Fibroblast of villous mesenchyme (primary cell): ENCODE data around the gene SPDYE2B. TPM values are rescaled to one million over a fixed set of nuclear protein-coding genes. Genes with fewer than 3 reads are reported as not detected.
"Not testable (repeated sequence)": the region's sequence is repeated elsewhere in the genome, so short reads cannot be mapped to it uniquely, and the experiment has no call there.

Experiments used
- DNase-seq: peaks from one replicate; pipeline ENCODE4 v3.0.0-alpha.2; 2010; ENCODE audit warnings: low read depth
- H3K4me3 ChIP-seq: 2 replicates; pipeline ENCODE4 v1.5.1; 2011; ENCODE audit warnings: low read depth, mild to moderate bottlenecking, low read length
- small RNA-seq: library from RNA; depleted of rRNA; stranded (forward); fragments of <200 nt; gene quantifications from one replicate; pipeline ENCODE3, GENCODE V24; 2012
- total RNA-seq: library from RNA; depleted of rRNA; stranded (reverse); fragments of >200 nt; gene quantifications from 2 replicates; pipeline ENCODE4 v1.2.3, GENCODE V29; 2012

Gene SPDYE2B
- total RNA-seq, 1 donor: not detected

DNA sequence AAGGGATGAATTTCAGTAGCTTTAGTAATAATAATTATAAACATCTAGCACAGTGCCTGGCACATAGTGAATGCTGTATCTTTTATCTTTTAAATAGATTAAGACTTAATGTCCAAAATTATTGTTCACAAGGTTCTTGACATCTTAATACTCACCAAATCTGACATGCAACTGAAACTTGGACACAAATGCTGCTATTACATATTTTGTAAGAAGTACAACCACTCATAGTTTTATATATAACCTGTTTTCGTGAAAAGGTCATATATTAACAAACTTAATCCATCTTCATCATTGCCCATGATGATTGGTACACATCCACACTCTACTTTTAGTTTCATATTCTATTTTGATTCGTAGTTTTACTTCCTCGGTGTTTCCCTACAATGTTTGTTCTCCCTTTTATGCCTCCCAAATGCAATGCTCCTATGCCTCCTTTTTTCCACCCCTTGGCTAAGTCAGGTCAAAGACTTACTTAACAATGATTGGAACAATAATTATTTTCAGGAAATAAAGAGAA lies 45.0 kb downstream of the SPDYE2B start:
- DNase-seq, H3K4me3 ChIP-seq: not testable (repeated sequence)

DNA sequence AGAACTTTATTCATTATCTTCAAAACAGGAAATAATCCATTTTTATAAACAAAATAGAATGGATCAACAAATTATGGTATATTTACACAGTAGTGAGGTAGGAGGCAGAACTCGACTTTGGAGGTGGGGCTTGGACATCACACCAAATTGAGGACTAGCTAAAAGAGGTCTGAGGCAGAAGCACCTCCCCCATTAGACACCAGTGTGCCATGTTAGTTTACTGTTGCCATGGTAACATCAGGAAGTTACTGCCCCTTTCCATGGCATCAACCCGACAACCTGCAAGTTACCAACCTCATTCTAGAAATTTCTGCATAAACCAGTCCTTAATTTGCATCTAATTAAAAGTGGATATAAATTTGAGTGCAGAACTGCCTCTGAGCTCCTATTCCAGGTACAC lies 45.9 kb downstream of the SPDYE2B start:
- H3K4me3 ChIP-seq: not testable (repeated sequence)

DNA sequence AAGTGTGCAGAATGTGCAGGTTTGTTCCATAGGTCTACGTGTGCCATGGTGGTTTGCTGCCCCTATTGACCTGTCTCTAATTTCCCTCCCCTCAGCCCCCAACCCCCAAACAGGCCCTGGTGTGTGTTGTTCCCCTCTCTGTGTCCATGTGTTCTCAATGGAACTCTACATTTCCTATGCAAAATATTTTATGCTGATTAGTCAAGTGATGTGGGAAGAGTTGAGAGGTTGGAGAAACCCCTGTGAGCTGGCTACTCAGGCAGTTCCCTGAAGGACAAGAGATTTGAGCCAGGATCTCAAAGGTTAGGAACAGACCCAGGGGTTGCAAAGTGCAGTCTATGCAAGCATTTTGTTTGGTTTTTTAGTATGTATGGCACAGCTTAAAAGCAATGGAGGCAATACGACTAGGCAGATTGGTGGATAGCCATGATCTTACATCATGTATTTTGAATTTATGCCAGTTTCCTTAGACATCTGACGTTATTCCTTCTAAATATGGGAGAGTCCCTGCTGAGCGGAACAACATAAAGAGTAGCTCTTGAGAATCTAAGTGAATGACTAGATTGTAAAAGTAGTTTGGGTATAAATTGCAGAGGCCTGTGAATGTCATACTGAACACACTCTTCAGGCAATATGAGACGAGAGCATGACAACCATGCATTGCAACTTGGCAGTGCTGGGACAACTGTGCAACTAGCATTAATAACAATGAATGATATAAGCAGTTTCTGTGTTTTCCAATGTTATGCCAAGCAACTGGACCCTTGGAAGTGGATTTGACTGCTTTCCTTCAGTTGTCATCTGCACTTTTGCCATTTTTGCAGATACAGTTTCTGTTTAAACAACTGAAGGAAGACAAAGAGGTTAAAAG lies 47.8 kb downstream of the SPDYE2B start:
- not testable (repeated sequence) for DNase-seq, H3K4me3 ChIP-seq

More for the DNA sequence above, 45.9 kb downstream of the SPDYE2B start:
- DNase-seq: not testable (repeated sequence)

DNA sequence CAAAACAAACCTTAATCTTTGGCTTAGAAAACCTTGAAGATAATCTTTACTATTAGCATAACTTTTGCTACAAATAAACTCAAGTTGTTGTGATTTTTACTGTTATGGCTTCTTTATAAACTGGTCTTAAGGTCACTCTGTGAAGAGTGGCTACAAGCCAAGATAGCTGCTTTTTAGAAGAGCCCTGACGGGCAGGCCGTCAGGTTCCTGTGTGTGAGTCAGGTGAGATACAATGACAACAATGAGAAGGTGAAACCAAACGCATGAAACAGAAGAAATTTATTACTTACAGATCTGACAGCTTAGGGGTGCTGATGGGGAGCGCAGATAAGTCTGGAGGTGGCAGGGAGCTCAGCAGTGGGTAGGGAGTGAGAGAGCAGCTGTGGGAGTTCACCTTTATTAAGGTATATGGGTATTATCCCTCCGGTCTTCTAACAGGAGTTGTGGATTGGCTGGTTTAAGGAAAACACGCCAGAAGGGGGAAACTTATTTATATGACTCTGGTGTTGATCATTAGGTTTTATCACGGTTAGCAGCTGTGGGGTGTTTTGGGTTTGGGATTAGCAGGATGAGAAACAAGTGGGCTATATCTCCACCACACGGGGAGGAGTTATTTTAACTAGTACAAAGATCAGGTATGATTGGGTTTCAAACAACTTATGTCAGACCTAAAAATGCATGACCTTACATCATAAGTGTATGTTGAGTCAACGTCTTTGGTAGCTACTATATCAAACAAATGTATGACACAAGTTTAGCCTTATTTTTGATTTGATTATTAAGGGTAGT lies 49.0 kb downstream of the SPDYE2B start:
- DNase-seq, H3K4me3 ChIP-seq: not testable (repeated sequence)

Small RNA genes lying within 50 kb of the gene (small RNA-seq; reads per million reads assigned to genes)
- gene AC105052.3 (not detected), gene UPK3BL1 (not detected)

Other genes with a start within 250 kb of the SPDYE2B start
- gene ORAI2, start 216.7 kb upstream of the SPDYE2B start, total RNA-seq: 40.6 and 49.9 TPM in 2 replicates
- gene ALKBH4, start 185.5 kb upstream of the SPDYE2B start, total RNA-seq: 10.8 and 19.6 TPM in 2 replicates
- 22.9 and 37.7 TPM in 2 replicates for gene LRWD1, start 185.3 kb upstream of the SPDYE2B start, total RNA-seq
- gene POLR2J, start 171.4 kb upstream of the SPDYE2B start, total RNA-seq: 28.0 and 34.5 TPM in 2 replicates
- gene RASA4B, start 132.5 kb upstream of the SPDYE2B start, total RNA-seq: 2.3 and 3.5 TPM in 2 replicates
- 3.2 and 4.7 TPM in 2 replicates for gene UPK3BL2, start 106.6 kb upstream of the SPDYE2B start, total RNA-seq
- not detected in 2 replicates for gene SPDYE2, start 99.1 kb upstream of the SPDYE2B start, total RNA-seq
- gene POLR2J3, start 77.7 kb upstream of the SPDYE2B start, total RNA-seq: 33.2 and 43.6 TPM in 2 replicates
- 9.7 and 10.4 TPM in 2 replicates for gene RASA4, start 33.6 kb upstream of the SPDYE2B start, total RNA-seq
- 7.3 and 9.3 TPM in 2 replicates for gene UPK3BL1, start 7.5 kb upstream of the SPDYE2B start, total RNA-seq
- gene POLR2J2, start 21.3 kb downstream of the SPDYE2B start, total RNA-seq: 4.8 and 8.2 TPM in 2 replicates
- gene FAM185A, start 98.7 kb downstream of the SPDYE2B start, total RNA-seq: 8.2 and 8.4 TPM in 2 replicates